Measurements from ENCODE around the gene PTH. TPM values are rescaled to one million over a fixed set of nuclear protein-coding genes. Genes with fewer than 3 reads are reported as not detected.

Gene PTH
- not detected in 2 replicates for total RNA-seq (2014; rRNA removed; shearing (Covaris generic))

- no peak for DNase-seq (ENCODE audit: low read depth)
Measured at GRCh38 chr11:13495929-13496328, at the start of gene PTH. PTH (minus strand) TSS chr11:13495997; CDS start chr11:13492855, 3,142 bp downstream.

GRCh38 chr11:13538044-13538443 lies 42.2 kb upstream of the PTH start:
- DNase-seq (ENCODE audit: low read depth) = no peak

- DNase-seq (ENCODE audit: low read depth) = peak; percentile 5
Measured at GRCh38 chr11:13535819-13536218, 40.0 kb upstream of the PTH start.

- DNase-seq (ENCODE audit: low read depth) = no peak
Measured at GRCh38 chr11:13534358-13534757, 38.6 kb upstream of the PTH start.

GRCh38 chr11:13525257-13525656 lies 29.5 kb upstream of the PTH start:
- DNase-seq (ENCODE audit: low read depth) = no peak

GRCh38 chr11:13503393-13503792 lies 7.6 kb upstream of the PTH start:
- DNase-seq (ENCODE audit: low read depth) = no peak

GRCh38 chr11:13502492-13502891 lies 6.7 kb upstream of the PTH start:
- DNase-seq (ENCODE audit: low read depth) = no peak

- DNase-seq (ENCODE audit: low read depth) = no peak
Measured at GRCh38 chr11:13494051-13494450, 1.7 kb downstream of the PTH start.

GRCh38 chr11:13487661-13488030 lies 8.2 kb downstream of the PTH start:
- DNase-seq (ENCODE audit: low read depth) = peak; percentile 25

- peak; percentile 46 for DNase-seq (ENCODE audit: low read depth)
Measured at GRCh38 chr11:13486926-13487660, 8.7 kb downstream of the PTH start.

GRCh38 chr11:13480198-13480597 lies 15.6 kb downstream of the PTH start:
- DNase-seq (ENCODE audit: low read depth) = no peak

- no peak for DNase-seq (ENCODE audit: low read depth)
Measured at GRCh38 chr11:13479688-13480087, 16.1 kb downstream of the PTH start.

- no peak for DNase-seq (ENCODE audit: low read depth)
Measured at GRCh38 chr11:13475091-13475490, 20.7 kb downstream of the PTH start.

- DNase-seq (ENCODE audit: low read depth) = no peak
Measured at GRCh38 chr11:13473013-13473722, 22.6 kb downstream of the PTH start.

GRCh38 chr11:13468750-13469149 lies 27.0 kb downstream of the PTH start:
- no peak for DNase-seq (ENCODE audit: low read depth)

GRCh38 chr11:13465909-13466371 lies 29.9 kb downstream of the PTH start:
- DNase-seq (ENCODE audit: low read depth) = peak; percentile 40

- DNase-seq (ENCODE audit: low read depth) = no peak
Measured at GRCh38 chr11:13463779-13464290, 32.0 kb downstream of the PTH start.

GRCh38 chr11:13462901-13463778 lies 32.7 kb downstream of the PTH start, which contains the start of gene BTBD10:
BTBD10 (minus strand) TSS chr11:13463222; CDS start chr11:13445124, 18,098 bp downstream.
- DNase-seq (ENCODE audit: low read depth) = peak; percentile 92

- DNase-seq (ENCODE audit: low read depth) = peak; percentile 49
Measured at GRCh38 chr11:13462311-13462900, 33.4 kb downstream of the PTH start.

GRCh38 chr11:13461291-13461690 lies 34.5 kb downstream of the PTH start:
- no peak for DNase-seq (ENCODE audit: low read depth)

- no peak for DNase-seq (ENCODE audit: low read depth)
Measured at GRCh38 chr11:13450832-13451397, 44.9 kb downstream of the PTH start.
